ENCODE results near the gene AGBL1.

Gene AGBL1

GRCh38 chr15:86929461-86929860, 849.8 kb downstream of the AGBL1 start:
- Histone ChIP-seq H3K4me3 (ENCODE audit: low read depth in 1 of 2, low read length in 2 of 2) (no peak overlapping the region), H3K4me1 (ENCODE audit: control insufficient read depth in 1 of 2, insufficient read depth in 2 of 2, low read length in 2 of 2) (no peaks in the 10 kb centered on the region), H3K27me3 (ENCODE audit: low read depth, low read length) (no peaks in the 10 kb centered on the region), H3K27ac (ENCODE audit: low read length) (no peak overlapping the region), H3K36me3 (ENCODE audit: control insufficient read depth in 1 of 2, insufficient read depth in 2 of 2, low read length in 2 of 2) (no peaks in the 10 kb centered on the region), H3K9me3 (ENCODE audit: control insufficient read depth in 1 of 2, low read length in 2 of 2) (no peaks in the 10 kb centered on the region)

DNA sequence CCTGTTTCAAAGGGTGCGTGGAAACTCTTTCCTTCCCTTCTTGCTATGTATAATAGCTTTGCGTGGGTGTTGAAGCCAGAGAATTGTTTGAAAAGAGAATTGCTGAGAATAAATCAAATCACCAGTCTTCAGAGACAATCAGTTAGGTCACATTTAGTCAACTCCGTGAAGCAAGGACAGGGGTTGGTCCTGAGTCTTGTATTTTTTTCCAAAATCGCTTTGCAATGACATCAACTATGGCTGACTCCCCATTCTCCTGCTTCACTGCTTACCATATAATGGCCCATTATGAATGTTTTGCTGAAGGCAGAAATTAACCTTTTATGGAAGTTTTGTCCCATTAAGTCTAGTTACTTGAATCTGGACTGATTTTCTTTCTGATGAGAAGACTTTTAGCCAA, 852.8 kb downstream of the AGBL1 start:
- H3K4me1 ChIP-seq (ENCODE audit: control insufficient read depth in 1 of 2, insufficient read depth in 2 of 2, low read length in 2 of 2) = no peaks in the 10 kb centered on the region
- H3K27ac ChIP-seq (ENCODE audit: low read length) = no peak overlapping the region
- H3K9me3 ChIP-seq (ENCODE audit: control insufficient read depth in 1 of 2, low read length in 2 of 2) = no peaks in the 10 kb centered on the region
- no peak overlapping the region for H3K4me3 ChIP-seq (ENCODE audit: low read depth in 1 of 2, low read length in 2 of 2)
- no peaks in the 10 kb centered on the region for H3K36me3 ChIP-seq (ENCODE audit: control insufficient read depth in 1 of 2, insufficient read depth in 2 of 2, low read length in 2 of 2)
- no peaks in the 10 kb centered on the region for H3K27me3 ChIP-seq (ENCODE audit: low read depth, low read length)

DNA sequence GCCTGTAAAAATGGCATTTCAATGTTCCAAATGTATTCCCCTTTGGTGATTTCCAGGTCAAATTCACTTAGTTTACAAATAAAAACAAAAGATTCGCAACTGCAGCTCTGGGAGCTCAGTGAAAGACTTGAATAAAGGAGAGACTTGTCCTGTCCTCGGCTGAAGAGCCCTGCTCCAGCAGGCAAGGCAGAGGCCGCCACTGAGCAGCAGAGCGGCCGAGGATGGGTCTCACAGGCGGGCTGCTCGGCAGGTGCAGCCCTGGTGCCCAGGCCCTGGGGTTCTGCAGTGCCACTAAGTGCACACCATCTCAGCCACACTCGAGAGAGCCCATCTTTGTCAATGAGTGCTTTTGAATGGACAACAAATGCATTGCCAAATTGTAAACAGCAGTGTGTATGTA, 856.2 kb downstream of the AGBL1 start:
- Histone ChIP-seq H3K27me3 (ENCODE audit: low read depth, low read length) (no peaks in the 10 kb centered on the region), H3K4me1 (ENCODE audit: control insufficient read depth in 1 of 2, insufficient read depth in 2 of 2, low read length in 2 of 2) (no peaks in the 10 kb centered on the region), H3K9me3 (ENCODE audit: control insufficient read depth in 1 of 2, low read length in 2 of 2) (no peaks in the 10 kb centered on the region), H3K36me3 (ENCODE audit: control insufficient read depth in 1 of 2, insufficient read depth in 2 of 2, low read length in 2 of 2) (no peaks in the 10 kb centered on the region), H3K27ac (ENCODE audit: low read length) (no peak overlapping the region), H3K4me3 (ENCODE audit: low read depth in 1 of 2, low read length in 2 of 2) (no peak overlapping the region)

DNA sequence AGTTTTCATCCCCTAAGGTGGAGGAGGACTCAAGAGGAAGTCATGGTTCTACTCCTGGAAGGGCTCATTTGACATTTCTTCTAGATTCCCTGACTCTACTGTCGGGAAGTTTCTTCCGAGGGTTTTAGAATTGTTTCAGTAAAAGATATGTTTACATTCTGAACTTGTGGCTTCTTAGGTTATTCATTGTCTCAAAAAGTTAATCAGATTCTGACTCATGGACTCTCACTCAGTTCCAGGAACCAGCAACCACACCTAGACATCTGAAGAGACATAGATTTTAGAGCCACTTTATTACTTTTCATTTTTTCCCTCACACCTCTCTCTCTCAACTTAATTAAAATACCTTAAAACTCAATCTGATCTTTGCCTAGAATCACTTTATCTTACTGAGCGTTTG, 862.6 kb downstream of the AGBL1 start:
- Histone ChIP-seq H3K27ac (ENCODE audit: low read length) (no peak overlapping the region), H3K9me3 (ENCODE audit: control insufficient read depth in 1 of 2, low read length in 2 of 2) (no peaks in the 10 kb centered on the region), H3K27me3 (ENCODE audit: low read depth, low read length) (no peaks in the 10 kb centered on the region), H3K4me1 (ENCODE audit: control insufficient read depth in 1 of 2, insufficient read depth in 2 of 2, low read length in 2 of 2) (no peaks in the 10 kb centered on the region), H3K4me3 (ENCODE audit: low read depth in 1 of 2, low read length in 2 of 2) (no peak overlapping the region), H3K36me3 (ENCODE audit: control insufficient read depth in 1 of 2, insufficient read depth in 2 of 2, low read length in 2 of 2) (no peaks in the 10 kb centered on the region)

DNA sequence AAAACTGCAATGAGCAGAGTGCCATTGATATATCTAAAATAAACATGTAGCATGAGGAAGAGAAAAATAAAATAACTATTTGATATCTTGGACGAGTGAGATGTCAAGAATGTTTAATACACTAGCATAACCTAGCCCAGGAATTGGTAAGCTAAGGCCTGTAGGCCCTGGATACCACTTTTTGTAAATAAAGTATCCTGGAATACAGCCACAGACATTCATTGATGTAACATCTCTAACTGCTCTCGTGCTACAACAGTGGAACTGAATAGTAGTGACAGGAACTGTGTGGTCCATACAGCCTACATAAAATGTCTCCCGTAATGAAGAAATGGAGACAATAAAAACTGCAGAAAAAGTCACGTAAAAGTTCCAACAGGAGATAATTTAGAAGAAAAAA, 869.0 kb downstream of the AGBL1 start:
- Histone ChIP-seq H3K27ac (ENCODE audit: low read length) (no peak overlapping the region), H3K4me1 (ENCODE audit: control insufficient read depth in 1 of 2, insufficient read depth in 2 of 2, low read length in 2 of 2) (peaks cover 0 to 3% of the 10 kb centered on the region in 2 donors), H3K36me3 (ENCODE audit: control insufficient read depth in 1 of 2, insufficient read depth in 2 of 2, low read length in 2 of 2) (no peaks in the 10 kb centered on the region), H3K4me3 (ENCODE audit: low read depth in 1 of 2, low read length in 2 of 2) (no peak overlapping the region), H3K9me3 (ENCODE audit: control insufficient read depth in 1 of 2, low read length in 2 of 2) (no peaks in the 10 kb centered on the region), H3K27me3 (ENCODE audit: low read depth, low read length) (no peaks in the 10 kb centered on the region)

- H3K4me3 ChIP-seq (ENCODE audit: low read depth in 1 of 2, low read length in 2 of 2) = no peak overlapping the region
- H3K27me3 ChIP-seq (ENCODE audit: low read depth, low read length) = no peaks in the 10 kb centered on the region
- no peak overlapping the region for H3K27ac ChIP-seq (ENCODE audit: low read length)
- H3K9me3 ChIP-seq (ENCODE audit: control insufficient read depth in 1 of 2, low read length in 2 of 2) = no peaks in the 10 kb centered on the region
- H3K4me1 ChIP-seq (ENCODE audit: control insufficient read depth in 1 of 2, insufficient read depth in 2 of 2, low read length in 2 of 2) = no peaks in the 10 kb centered on the region
- no peaks in the 10 kb centered on the region for H3K36me3 ChIP-seq (ENCODE audit: control insufficient read depth in 1 of 2, insufficient read depth in 2 of 2, low read length in 2 of 2)
Measured at GRCh38 chr15:86959254-86959653, 879.6 kb downstream of the AGBL1 start.

DNA sequence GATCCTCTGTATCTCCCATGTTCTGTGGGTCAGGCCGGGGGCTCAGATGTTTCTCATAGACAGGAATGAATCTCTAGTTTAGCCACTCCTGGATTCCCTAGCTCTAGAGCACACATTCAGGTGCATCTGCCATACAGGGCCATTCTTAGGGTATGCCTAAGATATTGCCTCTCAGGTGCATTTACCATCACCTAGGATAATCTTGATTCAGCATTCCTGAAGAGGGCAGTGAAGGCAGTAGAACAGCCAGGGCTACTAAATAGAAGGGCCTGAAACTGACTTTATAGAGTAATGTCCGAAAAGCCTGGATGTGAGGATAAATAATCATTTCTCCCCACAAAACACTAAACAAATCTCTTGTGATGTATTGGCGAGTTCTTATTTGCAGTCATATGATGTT, 882.0 kb downstream of the AGBL1 start:
- no peaks in the 10 kb centered on the region for H3K36me3 ChIP-seq (ENCODE audit: control insufficient read depth in 1 of 2, insufficient read depth in 2 of 2, low read length in 2 of 2)
- no peaks in the 10 kb centered on the region for H3K27me3 ChIP-seq (ENCODE audit: low read depth, low read length)
- no peak overlapping the region for H3K27ac ChIP-seq (ENCODE audit: low read length)
- H3K9me3 ChIP-seq (ENCODE audit: control insufficient read depth in 1 of 2, low read length in 2 of 2) = no peaks in the 10 kb centered on the region
- H3K4me1 ChIP-seq (ENCODE audit: control insufficient read depth in 1 of 2, insufficient read depth in 2 of 2, low read length in 2 of 2) = no peaks in the 10 kb centered on the region
- H3K4me3 ChIP-seq (ENCODE audit: low read depth in 1 of 2, low read length in 2 of 2) = no peak overlapping the region

- Histone ChIP-seq H3K27ac (ENCODE audit: low read length) (no peak overlapping the region), H3K27me3 (ENCODE audit: low read depth, low read length) (no peaks in the 10 kb centered on the region), H3K9me3 (ENCODE audit: control insufficient read depth in 1 of 2, low read length in 2 of 2) (no peaks in the 10 kb centered on the region), H3K4me1 (ENCODE audit: control insufficient read depth in 1 of 2, insufficient read depth in 2 of 2, low read length in 2 of 2) (no peaks in the 10 kb centered on the region), H3K36me3 (ENCODE audit: control insufficient read depth in 1 of 2, insufficient read depth in 2 of 2, low read length in 2 of 2) (no peaks in the 10 kb centered on the region), H3K4me3 (ENCODE audit: low read depth in 1 of 2, low read length in 2 of 2) (no peak overlapping the region)
Measured at GRCh38 chr15:86964271-86964670, 884.6 kb downstream of the AGBL1 start.

DNA sequence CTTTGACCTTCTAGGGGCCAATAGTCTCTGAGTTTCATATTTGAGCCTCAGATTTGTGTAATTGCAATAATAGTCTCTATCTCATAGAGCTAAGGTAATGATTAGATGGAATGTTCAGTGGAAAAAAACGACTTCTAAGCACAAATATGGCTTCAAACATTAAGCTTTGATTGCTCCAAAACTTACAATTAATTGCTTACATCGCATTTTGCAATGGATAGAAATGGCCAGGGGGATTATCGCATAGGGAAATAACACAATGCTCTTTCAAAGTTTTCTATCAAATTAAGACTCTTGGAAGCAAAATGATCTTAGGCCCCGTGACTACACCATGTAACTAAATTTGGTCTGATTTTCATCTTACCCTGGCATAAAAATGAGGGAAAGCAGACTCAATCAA, 888.6 kb downstream of the AGBL1 start:
- Histone ChIP-seq H3K4me3 (ENCODE audit: low read depth in 1 of 2, low read length in 2 of 2) (no peak overlapping the region), H3K4me1 (ENCODE audit: control insufficient read depth in 1 of 2, insufficient read depth in 2 of 2, low read length in 2 of 2) (no peaks in the 10 kb centered on the region), H3K9me3 (ENCODE audit: control insufficient read depth in 1 of 2, low read length in 2 of 2) (no peaks in the 10 kb centered on the region), H3K27me3 (ENCODE audit: low read depth, low read length) (no peaks in the 10 kb centered on the region), H3K27ac (ENCODE audit: low read length) (no peak overlapping the region), H3K36me3 (ENCODE audit: control insufficient read depth in 1 of 2, insufficient read depth in 2 of 2, low read length in 2 of 2) (no peaks in the 10 kb centered on the region)

DNA sequence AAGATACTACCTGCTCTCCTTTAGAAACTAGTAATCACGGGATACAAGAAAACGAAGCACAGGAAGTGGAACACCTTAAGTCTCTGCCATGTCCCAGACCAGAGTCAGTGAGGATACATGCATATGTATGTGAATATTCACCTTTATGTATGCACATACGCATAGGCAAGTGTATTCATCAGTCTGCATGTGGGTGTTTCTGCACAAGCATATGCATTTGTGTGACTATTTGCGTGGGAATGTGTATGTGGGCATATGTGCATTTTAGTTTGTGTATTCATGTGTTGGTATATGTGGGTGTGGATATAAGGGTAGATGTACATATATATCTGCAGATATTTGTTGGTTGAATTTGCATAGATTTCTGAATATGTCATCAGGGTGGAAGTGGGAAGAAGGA, 889.7 kb downstream of the AGBL1 start:
- Histone ChIP-seq H3K4me3 (ENCODE audit: low read depth in 1 of 2, low read length in 2 of 2) (no peak overlapping the region), H3K9me3 (ENCODE audit: control insufficient read depth in 1 of 2, low read length in 2 of 2) (no peaks in the 10 kb centered on the region), H3K36me3 (ENCODE audit: control insufficient read depth in 1 of 2, insufficient read depth in 2 of 2, low read length in 2 of 2) (no peaks in the 10 kb centered on the region), H3K27me3 (ENCODE audit: low read depth, low read length) (no peaks in the 10 kb centered on the region), H3K4me1 (ENCODE audit: control insufficient read depth in 1 of 2, insufficient read depth in 2 of 2, low read length in 2 of 2) (no peaks in the 10 kb centered on the region), H3K27ac (ENCODE audit: low read length) (no peak overlapping the region)

DNA sequence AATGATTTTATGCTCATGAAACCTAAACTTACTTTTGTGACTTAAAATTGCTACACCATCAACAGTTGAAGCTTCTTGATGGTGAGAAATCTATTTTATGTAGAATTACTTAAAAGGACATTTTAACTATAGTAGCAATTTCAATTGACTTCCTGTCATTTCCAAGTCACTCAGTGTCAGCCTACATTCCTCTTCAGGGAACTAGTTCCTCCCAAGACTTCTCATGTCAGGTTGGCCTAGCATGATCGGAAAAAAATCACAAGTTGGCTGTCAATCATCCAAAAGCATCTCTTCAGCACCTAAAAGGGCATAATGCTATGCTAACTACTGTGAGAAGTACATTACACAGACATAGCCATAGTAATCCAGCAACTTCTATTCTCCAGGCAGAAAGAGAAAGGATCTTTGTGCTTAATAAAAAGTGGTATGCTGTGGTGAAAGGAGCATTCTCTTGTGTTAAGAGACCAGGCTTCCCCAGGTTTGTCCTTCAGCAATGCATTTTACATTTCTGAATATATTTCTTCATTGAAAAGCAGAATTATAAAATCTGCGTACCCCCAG, 893.7 kb downstream of the AGBL1 start:
- H3K9me3 ChIP-seq (ENCODE audit: control insufficient read depth in 1 of 2, low read length in 2 of 2) = no peaks in the 10 kb centered on the region
- H3K36me3 ChIP-seq (ENCODE audit: control insufficient read depth in 1 of 2, insufficient read depth in 2 of 2, low read length in 2 of 2) = no peaks in the 10 kb centered on the region
- no peak overlapping the region for H3K4me3 ChIP-seq (ENCODE audit: low read depth in 1 of 2, low read length in 2 of 2)
- no peaks in the 10 kb centered on the region for H3K4me1 ChIP-seq (ENCODE audit: control insufficient read depth in 1 of 2, insufficient read depth in 2 of 2, low read length in 2 of 2)
- H3K27ac ChIP-seq (ENCODE audit: low read length) = no peak overlapping the region
- H3K27me3 ChIP-seq (ENCODE audit: low read depth, low read length) = no peaks in the 10 kb centered on the region

GRCh38 chr15:86988033-86988432, 908.4 kb downstream of the AGBL1 start:
- Histone ChIP-seq H3K27ac (ENCODE audit: low read length) (no peak overlapping the region), H3K36me3 (ENCODE audit: control insufficient read depth in 1 of 2, insufficient read depth in 2 of 2, low read length in 2 of 2) (no peaks in the 10 kb centered on the region), H3K27me3 (ENCODE audit: low read depth, low read length) (no peaks in the 10 kb centered on the region), H3K4me1 (ENCODE audit: control insufficient read depth in 1 of 2, insufficient read depth in 2 of 2, low read length in 2 of 2) (no peaks in the 10 kb centered on the region), H3K9me3 (ENCODE audit: control insufficient read depth in 1 of 2, low read length in 2 of 2) (no peaks in the 10 kb centered on the region), H3K4me3 (ENCODE audit: low read depth in 1 of 2, low read length in 2 of 2) (no peak overlapping the region)

Measured in muscle layer of duodenum (tissue), 2 donors.